ENCODE data around the gene KIFBP.
"Not testable (repeated sequence)": the region's sequence is repeated elsewhere in the genome, so short reads cannot be mapped to it uniquely, and the experiment has no call there.

Gene KIFBP

GRCh38 chr10:68988530-68989316 lies at the start of gene KIFBP:
KIFBP (plus strand) TSS chr10:68988803; CDS start chr10:68988833, 30 bp downstream.
- peak; percentile 77 to 79 for DNase-seq (ENCODE audit: low read depth in 2 of 2)

GRCh38 chr10:68938884-68939283 lies 49.7 kb upstream of the KIFBP start:
- DNase-seq (ENCODE audit: low read depth in 2 of 2) = no peak

- DNase-seq (ENCODE audit: low read depth in 2 of 2) = not testable (repeated sequence)
Observed at GRCh38 chr10:68940917-68941316, 47.7 kb upstream of the KIFBP start.

DNA sequence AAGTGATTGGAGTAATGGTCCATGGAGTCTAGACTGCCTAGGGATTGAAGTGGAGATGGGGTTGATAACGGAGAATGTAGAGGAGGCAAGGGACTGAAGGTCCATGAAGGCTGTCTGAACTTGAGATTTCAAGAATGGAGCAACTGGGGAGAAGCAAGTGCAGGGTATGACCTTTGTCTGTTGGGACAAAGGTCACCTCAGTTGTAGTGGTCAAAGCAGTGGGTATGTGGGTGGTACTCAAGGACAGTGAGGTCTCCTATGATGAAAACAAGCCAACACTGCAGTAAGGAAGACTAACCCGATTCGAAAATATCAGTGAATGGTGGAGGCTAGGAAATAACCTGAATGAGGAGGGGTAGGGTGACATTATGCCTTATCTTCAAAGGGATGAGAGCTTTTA lies 38.0 kb upstream of the KIFBP start:
- DNase-seq (ENCODE audit: low read depth in 2 of 2) = no peak

GRCh38 chr10:68954904-68955303 lies 33.7 kb upstream of the KIFBP start:
- no peak for DNase-seq (ENCODE audit: low read depth in 2 of 2)

GRCh38 chr10:68955355-68955831 lies 33.2 kb upstream of the KIFBP start:
- peak; percentile 4 to 7 for DNase-seq (ENCODE audit: low read depth in 2 of 2)

DNA sequence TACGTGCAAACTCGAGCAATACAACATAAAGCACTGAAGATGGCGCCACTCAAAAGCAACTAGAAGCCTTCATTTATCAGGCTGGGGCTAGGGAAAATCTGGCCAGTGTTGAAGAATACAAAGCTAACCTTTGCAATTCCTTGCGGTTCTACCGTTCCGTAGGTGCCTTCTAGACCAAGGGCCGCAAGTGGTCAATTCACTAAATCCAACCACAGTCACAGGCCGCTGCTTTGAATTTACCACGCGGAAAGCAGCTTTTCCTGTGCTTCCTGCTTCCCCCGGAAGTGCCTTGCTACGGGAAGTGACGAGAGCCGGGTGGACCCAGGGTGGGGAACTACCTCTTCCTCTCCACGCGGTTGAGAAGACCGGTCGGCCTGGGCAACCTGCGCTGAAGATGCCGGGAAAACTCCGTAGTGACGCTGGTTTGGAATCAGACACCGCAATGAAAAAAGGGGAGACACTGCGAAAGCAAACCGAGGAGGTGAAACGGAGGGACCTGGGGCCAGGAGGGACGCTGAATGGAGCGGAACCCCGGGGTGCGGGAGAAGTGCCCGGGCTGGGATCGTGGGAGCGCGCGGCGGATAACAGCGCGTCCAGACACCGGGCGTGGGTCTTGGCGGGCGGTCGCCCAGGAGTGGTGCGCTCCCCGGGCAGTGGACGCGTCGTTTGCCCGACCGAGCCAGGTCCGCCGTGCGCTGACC lies 32.6 kb upstream of the KIFBP start, which contains the start of gene DDX21:
Gene DDX21, plus strand, starts transcription at position 339 of the 701 bp plus-strand sequence. Its CDS starts 56 bp downstream, at position 395.
- peak; percentile 85 to 89 for DNase-seq (ENCODE audit: low read depth in 2 of 2)

- no peak for DNase-seq (ENCODE audit: low read depth in 2 of 2)
Observed at GRCh38 chr10:68957284-68957615, 31.4 kb upstream of the KIFBP start.

DNA sequence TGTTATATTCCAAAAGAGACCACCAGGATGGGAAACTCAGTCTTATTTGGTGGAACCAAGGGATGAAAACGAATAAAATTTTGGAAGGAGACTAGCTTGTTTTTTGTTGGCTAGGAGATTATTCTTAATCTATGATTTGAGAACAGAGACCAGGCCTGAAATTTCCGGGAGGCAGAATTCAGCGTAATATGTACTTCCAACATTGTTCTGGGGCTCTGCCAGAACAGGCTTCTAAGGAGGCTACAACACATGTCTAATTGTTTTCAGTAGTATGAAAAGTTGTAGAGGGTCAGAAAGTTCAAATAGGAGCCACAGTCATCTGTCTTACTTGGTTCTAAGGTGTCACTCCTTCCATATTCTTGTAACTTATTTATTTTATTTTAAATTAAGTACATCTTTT lies 30.9 kb upstream of the KIFBP start:
- no peak for DNase-seq (ENCODE audit: low read depth in 2 of 2)

DNA sequence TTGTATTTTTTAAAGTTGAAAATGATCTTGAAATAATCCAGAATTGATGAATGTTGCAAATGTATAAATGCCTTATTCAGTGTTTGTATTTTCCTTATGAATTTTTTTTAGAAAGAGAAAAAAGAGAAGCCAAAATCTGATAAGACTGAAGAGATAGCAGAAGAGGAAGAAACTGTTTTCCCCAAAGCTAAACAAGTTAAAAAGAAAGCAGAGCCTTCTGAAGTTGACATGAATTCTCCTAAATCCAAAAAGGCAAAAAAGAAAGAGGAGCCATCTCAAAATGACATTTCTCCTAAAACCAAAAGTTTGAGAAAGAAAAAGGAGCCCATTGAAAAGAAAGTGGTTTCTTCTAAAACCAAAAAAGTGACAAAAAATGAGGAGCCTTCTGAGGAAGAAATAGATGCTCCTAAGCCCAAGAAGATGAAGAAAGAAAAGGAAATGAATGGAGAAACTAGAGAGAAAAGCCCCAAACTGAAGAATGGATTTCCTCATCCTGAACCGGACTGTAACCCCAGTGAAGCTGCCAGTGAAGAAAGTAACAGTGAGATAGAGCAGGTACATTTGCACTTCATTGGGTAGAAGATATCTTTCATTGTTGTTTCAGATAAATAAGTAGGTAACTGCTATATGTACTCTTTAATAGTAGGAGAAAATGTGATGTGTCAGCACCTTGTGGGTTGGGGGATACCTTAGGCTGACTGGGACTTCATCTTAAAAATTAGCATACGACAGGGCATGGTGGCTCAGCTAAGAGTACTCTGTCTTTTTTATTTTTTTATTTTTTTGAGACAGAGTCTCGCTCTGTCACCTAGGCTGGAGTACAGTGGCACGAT lies 28.7 kb upstream of the KIFBP start:
- no peak for DNase-seq (ENCODE audit: low read depth in 2 of 2)

- no peak for DNase-seq (ENCODE audit: low read depth in 2 of 2)
Observed at GRCh38 chr10:68963151-68963550, 25.5 kb upstream of the KIFBP start.

DNA sequence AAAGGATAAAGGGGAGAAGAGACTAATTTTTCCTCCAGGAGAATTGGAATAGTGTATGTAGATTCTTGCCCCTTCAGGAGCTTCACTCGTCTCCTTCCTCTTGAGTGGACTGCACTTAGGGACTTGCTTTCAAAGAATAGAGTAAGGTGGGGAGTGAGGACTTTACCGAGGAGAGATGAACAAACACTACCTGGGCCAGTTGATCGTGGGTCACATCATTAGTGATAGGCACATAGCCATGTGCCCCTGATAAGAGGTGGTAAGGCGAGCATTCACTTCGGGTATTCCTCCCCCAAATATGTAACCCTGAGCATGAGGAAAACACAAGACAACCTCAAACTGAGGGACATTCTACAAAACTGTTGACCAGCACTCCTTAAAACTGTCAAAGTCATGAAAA lies 14.6 kb upstream of the KIFBP start:
- DNase-seq (ENCODE audit: low read depth in 2 of 2) = no peak

- not testable (repeated sequence) for DNase-seq (ENCODE audit: low read depth in 2 of 2)
Observed at GRCh38 chr10:68975936-68976473, 12.6 kb upstream of the KIFBP start.

DNA sequence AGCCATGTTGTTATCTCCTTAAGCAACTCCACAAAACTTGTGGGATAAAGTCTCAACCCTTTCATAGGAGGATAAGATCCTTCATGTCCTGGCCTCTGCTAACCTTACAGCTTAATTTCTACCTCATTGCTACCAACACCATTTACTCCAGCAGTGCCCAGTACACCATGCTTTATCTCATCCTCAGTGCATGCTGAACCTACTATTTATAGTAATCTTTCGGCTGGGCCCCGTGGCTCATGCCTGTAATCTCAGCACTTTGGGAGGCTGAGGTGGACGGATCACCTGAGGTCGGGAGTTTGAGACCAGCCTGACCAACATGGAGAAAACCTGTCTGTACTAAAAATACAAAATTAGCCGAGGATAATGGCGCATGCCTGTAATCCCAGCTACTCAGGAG lies 8.9 kb upstream of the KIFBP start:
- DNase-seq (ENCODE audit: low read depth in 2 of 2) = not testable (repeated sequence)

GRCh38 chr10:68981074-68981473 lies 7.5 kb upstream of the KIFBP start:
- DNase-seq (ENCODE audit: low read depth in 2 of 2) = no peak

DNA sequence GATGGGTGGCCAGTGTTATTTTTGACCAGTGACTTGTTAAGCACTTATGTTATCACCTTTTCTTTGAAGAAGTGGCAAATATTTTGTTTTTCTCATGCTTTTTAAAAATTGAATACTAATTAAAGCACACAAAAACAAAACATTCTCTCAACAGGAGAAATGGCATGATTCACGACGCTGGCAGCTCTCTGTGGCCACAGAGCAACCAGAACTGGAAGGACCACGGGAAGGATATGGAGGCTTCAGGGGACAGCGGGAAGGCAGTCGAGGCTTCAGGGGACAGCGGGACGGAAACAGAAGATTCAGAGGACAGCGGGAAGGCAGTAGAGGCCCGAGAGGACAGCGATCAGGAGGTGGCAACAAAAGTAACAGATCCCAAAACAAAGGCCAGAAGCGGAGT lies 6.2 kb upstream of the KIFBP start:
- DNase-seq (ENCODE audit: low read depth in 2 of 2) = no peak

DNA sequence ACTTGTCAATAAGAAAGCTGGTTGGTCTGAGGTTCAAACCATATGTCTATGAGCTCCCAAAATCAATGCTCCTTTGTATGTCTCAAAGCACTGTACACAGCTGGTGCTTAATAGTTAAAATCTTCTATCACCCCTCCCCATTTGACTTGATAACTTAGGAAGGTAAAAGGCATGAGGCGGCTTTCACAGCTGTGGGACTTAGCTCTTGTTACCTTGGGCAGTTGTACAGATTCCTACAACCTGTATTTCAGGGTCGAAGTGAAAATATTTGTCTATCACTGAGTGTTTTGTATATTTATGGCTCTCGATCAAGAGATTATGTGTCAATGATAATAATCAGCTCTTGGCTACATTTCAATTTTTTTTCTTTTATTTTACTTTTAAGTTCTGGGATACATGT lies 992 bp upstream of the KIFBP start:
- DNase-seq (ENCODE audit: low read depth in 2 of 2) = no peak

DNA sequence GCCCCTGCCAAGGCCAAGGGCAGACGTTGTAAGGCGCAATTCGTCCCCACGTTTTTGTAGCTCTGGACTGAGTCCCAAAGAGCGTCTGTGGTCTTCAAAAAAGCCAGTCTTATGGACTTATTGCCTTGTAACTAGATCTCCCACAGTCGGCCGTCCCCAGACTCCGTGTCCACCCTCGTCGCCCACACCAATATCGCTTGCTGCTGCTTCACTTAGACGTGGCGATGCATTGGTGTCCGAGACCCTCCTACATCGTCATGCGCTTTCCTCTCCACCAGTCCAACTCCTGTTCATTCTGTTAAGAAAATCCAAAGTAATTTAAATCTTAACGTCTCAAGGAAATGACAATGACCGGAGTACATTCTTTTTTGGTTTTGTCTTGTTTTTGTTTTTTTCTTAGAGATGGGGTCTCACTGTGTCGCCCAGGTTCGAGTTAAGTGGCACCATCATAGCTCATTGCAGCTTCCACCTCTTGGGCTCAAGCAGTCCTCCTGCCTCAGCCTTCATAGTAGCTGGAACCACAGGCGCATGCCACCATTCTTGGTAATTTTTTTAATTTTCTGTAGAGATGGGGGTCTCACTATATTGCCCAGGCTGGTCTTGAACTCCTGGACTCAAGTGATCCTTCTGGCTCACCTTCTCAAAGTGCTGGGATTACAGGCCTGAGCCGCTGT lies 851 bp downstream of the KIFBP start:
- no peak for DNase-seq (ENCODE audit: low read depth in 2 of 2)

- DNase-seq (ENCODE audit: low read depth in 2 of 2) = no peak
Observed at GRCh38 chr10:68992636-68993440, 4.2 kb downstream of the KIFBP start.

DNA sequence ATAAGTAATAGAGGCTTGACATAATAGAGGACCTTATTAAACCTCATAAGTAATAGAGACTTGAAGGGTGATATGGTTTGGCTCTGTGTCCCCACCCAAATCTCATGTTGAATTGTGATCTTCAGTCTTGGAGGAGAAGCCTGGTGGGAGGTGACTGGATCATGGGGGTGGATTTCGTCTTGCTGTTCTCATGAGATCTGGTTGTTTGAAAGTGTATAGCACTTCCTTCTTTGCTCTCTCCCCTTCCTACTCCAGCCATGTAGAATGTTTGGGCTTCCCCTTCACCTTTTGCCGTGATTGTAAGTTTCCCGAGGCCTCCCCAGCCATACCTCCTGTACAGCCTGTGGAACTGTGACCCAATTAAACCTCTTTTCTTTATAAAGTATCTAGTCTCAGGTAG lies 8.6 kb downstream of the KIFBP start:
- no peak for DNase-seq (ENCODE audit: low read depth in 2 of 2)

DNA sequence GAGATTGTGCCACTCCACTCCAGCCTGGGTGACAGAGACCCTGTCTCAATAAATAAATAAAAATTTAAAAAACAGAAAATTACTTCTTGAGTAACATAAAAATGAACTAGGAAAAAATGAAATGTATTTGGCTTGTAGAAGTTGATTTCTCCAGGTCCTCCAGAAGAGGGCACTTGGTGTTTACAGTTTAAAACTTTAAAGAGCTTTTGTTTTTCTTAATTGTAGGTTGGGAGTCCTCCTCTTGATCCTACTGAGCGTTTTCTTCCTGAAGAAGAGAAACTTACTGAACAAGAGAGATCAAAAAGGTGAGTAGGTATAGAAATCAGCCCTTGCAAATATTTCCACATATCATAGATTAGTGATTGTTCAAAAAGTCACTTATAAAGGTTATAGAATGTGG lies 16.2 kb downstream of the KIFBP start:
- no peak for DNase-seq (ENCODE audit: low read depth in 2 of 2)
